Upper lobe of right lung (tissue), 1 donor: ENCODE data around the gene SMAD1. TPM values are rescaled to one million over a fixed set of nuclear protein-coding genes. Genes with fewer than 3 reads are reported as not detected.

Experiments
- ATAC-seq: fragments of 200-7000 bp; cut with Tn5 transposase; one replicate; pipeline ENCODE4 v1.9.1; 2020; ENCODE audit warnings: mild to moderate bottlenecking, moderate library complexity
- DNase-seq: peaks from one replicate; pipeline ENCODE4 v3.0.0-alpha.2; 2020
- H3K27ac ChIP-seq: fragments of 200-600 bp; one replicate; pipeline ENCODE4 v1.8.0; 2022
- H3K27me3 ChIP-seq: fragments of 200-600 bp; one replicate; pipeline ENCODE4 v1.8.0; 2022; ENCODE audit warnings: mild to moderate bottlenecking
- H3K36me3 ChIP-seq: fragments of 200-600 bp; one replicate; pipeline ENCODE4 v1.8.0; 2022
- H3K4me1 ChIP-seq: fragments of 200-600 bp; one replicate; pipeline ENCODE4 v1.8.0; 2022
- H3K4me3 ChIP-seq: fragments of 200-600 bp; one replicate; pipeline ENCODE4 v1.8.0; 2022; ENCODE audit warnings: mild to moderate bottlenecking
- H3K9me3 ChIP-seq: fragments of 200-600 bp; one replicate; pipeline ENCODE4 v1.8.0; 2022
- CTCF ChIP-seq: fragments of 200-600 bp; IDR thresholded peaks from one replicate; pipeline ENCODE4 v1.8.0; 2022; ENCODE audit warnings: antibody characterized with exemption
- intact Hi-C: fragments of 100-400 bp; cut with DNase I; formaldehyde crosslinking; loops from one replicate; pipeline ENCODE4 v1.11.0; 2022
- long read RNA-seq: library from polyadenylated mRNA; unstranded; transcript quantifications from one replicate; pipeline ENCODE4 v2.0.0, GENCODE V29; 2021
- total RNA-seq: library from RNA; stranded (reverse); fragmentation: NEBNext Ultra II Directional; extraction: Animal tissue kit (Norgen Biotek cat#: 25700); gene quantifications from one replicate; pipeline ENCODE4 v1.2.1, GENCODE V29; 2021
- donor health status: DM: no; HTN: yes; CAD: no; lungs with severe emphysema.

SMAD1 gene
- total RNA-seq, result 23.9 TPM
- long read RNA-seq, transcript SMAD1-201 (7 exons, 1,966 nt), result major isoform, 16 of 35 reads
- long read RNA-seq, partial matches to known transcripts, result 1 of 35 reads
- long read RNA-seq, other reads (novel, unspliced or antisense), result 17 of 35 reads

- intact Hi-C loops, result no loop called here
- Histone ChIP-seq H3K36me3 (no peaks in the 10 kb centered on the region), H3K4me1 (peaks cover 21% of the 10 kb centered on the region), H3K27me3 (no peaks in the 10 kb centered on the region), H3K9me3 (no peaks in the 10 kb centered on the region), H3K27ac (peak within 1 kb of the TSS; percentile 93), H3K4me3 (peak within 1 kb of the TSS; percentile 83)
- DNase-seq, result peak; percentile 93
- TF ChIP-seq CTCF, result no peak
- peak; percentile 96 for ATAC-seq
These were observed at the start of gene SMAD1 for GRCh38 chr4:145481164-145481941. Gene SMAD1 (plus strand): TSS chr4:145481853. CDS start chr4:145514614, 32,761 bp downstream.

GRCh38 chr4:145433684-145434083, 48.0 kb upstream of the SMAD1 start:
- Histone ChIP-seq H3K9me3 (no peaks in the 10 kb centered on the region), H3K4me3 (no peak overlapping the region), H3K4me1 (no peaks in the 10 kb centered on the region), H3K27ac (no peak overlapping the region), H3K27me3 (no peaks in the 10 kb centered on the region), H3K36me3 (no peaks in the 10 kb centered on the region)
- intact Hi-C loops, result no loop called here
- ATAC-seq (no peak), DNase-seq (no peak)
- TF ChIP-seq CTCF, result no peak

GRCh38 chr4:145435646-145436045, 46.0 kb upstream of the SMAD1 start:
- Histone ChIP-seq H3K36me3 (no peaks in the 10 kb centered on the region), H3K27ac (no peak overlapping the region), H3K4me1 (no peaks in the 10 kb centered on the region), H3K9me3 (no peaks in the 10 kb centered on the region), H3K4me3 (no peak overlapping the region), H3K27me3 (no peaks in the 10 kb centered on the region)
- ATAC-seq, result no peak
- DNase-seq, result no peak
- TF ChIP-seq CTCF, result no peak
- intact Hi-C loops, result no loop called here

DNA sequence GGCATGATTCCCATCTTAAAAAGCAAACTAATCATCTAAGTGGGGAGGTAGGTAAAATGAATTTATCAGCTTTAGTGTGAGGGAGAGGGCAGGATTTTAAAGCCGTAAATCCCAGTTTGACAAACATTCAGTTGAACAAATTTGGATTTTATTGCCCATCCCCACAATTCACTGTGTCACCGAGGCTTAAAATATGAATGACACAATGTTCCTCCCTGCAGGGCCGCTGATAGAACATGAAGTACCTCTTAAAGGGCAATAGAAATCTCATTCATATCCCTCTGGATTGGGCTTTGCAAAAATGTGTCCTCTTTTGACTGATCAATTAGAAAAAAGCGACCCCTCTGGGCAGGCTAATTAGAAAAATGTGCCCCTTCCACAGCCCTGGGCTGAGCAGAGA, 45.5 kb upstream of the SMAD1 start:
- Histone ChIP-seq H3K36me3 (no peaks in the 10 kb centered on the region), H3K27me3 (no peaks in the 10 kb centered on the region), H3K27ac (no peak overlapping the region), H3K4me1 (no peaks in the 10 kb centered on the region), H3K4me3 (no peak overlapping the region), H3K9me3 (no peaks in the 10 kb centered on the region)
- intact Hi-C loops, result no loop called here
- no peak for ATAC-seq
- DNase-seq, result no peak
- no peak for TF ChIP-seq CTCF

DNA sequence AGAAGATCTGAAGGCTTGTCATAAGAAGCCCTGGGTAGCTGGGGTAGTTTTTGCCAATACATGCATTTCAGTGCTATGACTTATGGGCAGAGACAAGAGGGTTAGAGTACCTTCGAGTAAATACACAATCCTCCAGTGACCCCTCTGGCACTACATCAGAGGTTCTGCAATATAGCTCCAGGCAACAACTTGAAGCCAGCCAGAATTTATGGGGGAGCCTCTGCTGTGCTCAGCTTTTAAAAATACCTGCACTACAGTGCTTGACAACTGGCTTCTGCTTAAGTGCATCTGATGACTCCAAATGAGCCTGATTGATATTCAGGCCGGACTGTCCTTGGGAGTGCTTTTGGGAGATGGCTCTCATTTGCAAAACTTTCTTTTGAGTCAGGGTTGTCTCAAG, 44.9 kb upstream of the SMAD1 start:
- TF ChIP-seq CTCF, result no peak
- Histone ChIP-seq H3K36me3 (no peaks in the 10 kb centered on the region), H3K4me1 (no peaks in the 10 kb centered on the region), H3K4me3 (no peak overlapping the region), H3K27me3 (no peaks in the 10 kb centered on the region), H3K9me3 (no peaks in the 10 kb centered on the region), H3K27ac (no peak overlapping the region)
- DNase-seq (no peak), ATAC-seq (no peak)
- intact Hi-C loops, result no loop called here
